HEK293 (cell line): ENCODE data around the gene SEC23B.

ENCODE experiments used
- CTCF ChIA-PET: fragments of 350-600 bp; formaldehyde crosslinking; extraction: SDS; loops from one replicate; lab custom pipeline; 2021; ENCODE audit warnings: antibody characterized with exemption; lab: Yijun Ruan, JAX
- POLR2A ChIA-PET: fragments of 300-600 bp; formaldehyde crosslinking; extraction: SDS; loops from one replicate; lab custom pipeline; 2020; ENCODE audit warnings: antibody characterized with exemption, inconsistent platforms; lab: Yijun Ruan, JAX
- H3K27ac ChIP-seq: fragments of 200-500 bp; sonication (Bioruptor generic); 2 replicates; pipeline ENCODE4 v1.5.1; 2014; ENCODE audit warnings: low read depth, low read length, control low read depth, inconsistent platforms; ENCODE audit errors: extremely low read depth
- H3K36me3 ChIP-seq, 2 experiments: fragments of 200-500 bp in 1 of 2; sonication (Bioruptor generic) in 1 of 2; 1 replicate in 1 of 2; 2 replicates in 1 of 2; pipeline ENCODE4 v1.5.1; 2014 to 2017; ENCODE audit warnings: inconsistent platforms in 2 of 2, low read length in 2 of 2; ENCODE audit not compliant: control insufficient read depth in 2 of 2, insufficient read depth in 1 of 2
- H3K4me1 ChIP-seq: fragments of 200-500 bp; sonication (Bioruptor generic); 2 replicates; pipeline ENCODE4 v1.5.1; 2014; ENCODE audit warnings: mild to moderate bottlenecking, low read length, inconsistent platforms; ENCODE audit not compliant: control insufficient read depth, insufficient read depth
- H3K4me3 ChIP-seq: 2 replicates; pipeline ENCODE4 v1.5.1; 2011; ENCODE audit warnings: low read depth, mild to moderate bottlenecking, control low read depth, low read length, moderate library complexity
- H3K9me3 ChIP-seq: fragments of 200-500 bp; sonication (Bioruptor generic); 2 replicates; pipeline ENCODE4 v1.5.1; 2014; ENCODE audit warnings: low read depth, low read length, inconsistent platforms; ENCODE audit not compliant: control insufficient read depth, insufficient read depth
- AEBP2 ChIP-seq: fragments of 450-650 bp; formaldehyde crosslinking; IDR thresholded peaks from 2 replicates; pipeline ENCODE4 v1.5.1; 2016; ENCODE audit warnings: missing biosample characterization, missing genetic modification characterization, borderline replicate concordance
- FEZF1 ChIP-seq: fragments of 450-650 bp; formaldehyde crosslinking; IDR thresholded peaks from 2 replicates; pipeline ENCODE4 v1.5.1; 2016; ENCODE audit warnings: missing biosample characterization, missing genetic modification characterization
- IKZF3 ChIP-seq: fragments of 450-650 bp; IDR thresholded peaks from 2 replicates; pipeline ENCODE4 v1.5.0; 2018; ENCODE audit warnings: missing biosample characterization, mild to moderate bottlenecking, missing genetic modification characterization, moderate library complexity
- MZF1 ChIP-seq: fragments of 450-650 bp; formaldehyde crosslinking; IDR thresholded peaks from 2 replicates; pipeline ENCODE4 v1.5.1; 2017; ENCODE audit warnings: missing biosample characterization, missing genetic modification characterization, borderline replicate concordance
- OVOL3 ChIP-seq: fragments of 450-650 bp; formaldehyde crosslinking; IDR thresholded peaks from 2 replicates; pipeline ENCODE4 v1.5.1; 2016; ENCODE audit warnings: missing biosample characterization, missing genetic modification characterization
- PATZ1 ChIP-seq: fragments of 450-650 bp; formaldehyde crosslinking; IDR thresholded peaks from 2 replicates; pipeline ENCODE4 v1.5.1; 2016; ENCODE audit warnings: missing biosample characterization, missing genetic modification characterization
- SCRT2 ChIP-seq: fragments of 450-650 bp; formaldehyde crosslinking; IDR thresholded peaks from 2 replicates; pipeline ENCODE4 v1.5.1; 2016; ENCODE audit warnings: missing biosample characterization, missing genetic modification characterization
- ZBTB17 ChIP-seq: fragments of 450-650 bp; formaldehyde crosslinking; IDR thresholded peaks from 2 replicates; pipeline ENCODE4 v1.5.1; 2016; ENCODE audit warnings: missing biosample characterization, missing genetic modification characterization
- ZFHX2 ChIP-seq: fragments of 450-650 bp; formaldehyde crosslinking; conservative IDR thresholded peaks from 2 replicates; pipeline ENCODE4 v1.5.1; 2016; ENCODE audit warnings: missing biosample characterization, missing genetic modification characterization
- ZNF121 ChIP-seq: fragments of 450-650 bp; formaldehyde crosslinking; IDR thresholded peaks from 2 replicates; pipeline ENCODE4 v1.5.1; 2016; ENCODE audit warnings: missing biosample characterization, missing genetic modification characterization
- ZNF18 ChIP-seq: fragments of 450-650 bp; formaldehyde crosslinking; IDR thresholded peaks from 2 replicates; pipeline ENCODE4 v1.5.1; 2016; ENCODE audit warnings: missing biosample characterization, missing genetic modification characterization
- ZNF184 ChIP-seq: fragments of 450-650 bp; IDR thresholded peaks from 2 replicates; pipeline ENCODE4 v1.5.1; 2018; ENCODE audit warnings: missing biosample characterization, mild to moderate bottlenecking, missing genetic modification characterization
- ZNF2 ChIP-seq: fragments of 450-650 bp; formaldehyde crosslinking; IDR thresholded peaks from 2 replicates; pipeline ENCODE4 v1.5.1; 2016; ENCODE audit warnings: missing biosample characterization, missing genetic modification characterization
- ZNF221 ChIP-seq: fragments of 450-650 bp; formaldehyde crosslinking; IDR thresholded peaks from 2 replicates; pipeline ENCODE4 v1.5.1; 2017; ENCODE audit warnings: missing biosample characterization, missing genetic modification characterization, borderline replicate concordance
- ZNF24 ChIP-seq: fragments of 450-650 bp; formaldehyde crosslinking; IDR thresholded peaks from 2 replicates; pipeline ENCODE4 v1.5.1; 2016; ENCODE audit warnings: missing biosample characterization, missing genetic modification characterization
- ZNF274 ChIP-seq, 2 experiments: fragments of 200-500 bp in 1 of 2; fragments of 450-650 bp in 1 of 2; sonication (Bioruptor generic) in 1 of 2; formaldehyde crosslinking in 1 of 2; IDR thresholded peaks; 2 replicates each; pipeline versions ENCODE4 v1.5.1 to v1.6.1; 2014 to 2016; ENCODE audit warnings: borderline replicate concordance in 1 of 2, inconsistent platforms in 1 of 2, low read length in 1 of 2, missing biosample characterization in 1 of 2, missing genetic modification characterization in 1 of 2
- ZNF391 ChIP-seq: fragments of 450-650 bp; formaldehyde crosslinking; IDR thresholded peaks from 2 replicates; pipeline ENCODE4 v1.5.1; 2016; ENCODE audit warnings: low read depth, missing biosample characterization, missing genetic modification characterization, borderline replicate concordance
- ZNF404 ChIP-seq: fragments of 450-650 bp; formaldehyde crosslinking; IDR thresholded peaks from 2 replicates; pipeline ENCODE4 v1.5.1; 2017; ENCODE audit warnings: missing biosample characterization, missing genetic modification characterization
- ZNF549 ChIP-seq: fragments of 450-650 bp; IDR thresholded peaks from 2 replicates; pipeline ENCODE4 v1.5.1; 2018; ENCODE audit warnings: missing biosample characterization, missing genetic modification characterization, mild to moderate bottlenecking, inconsistent platforms, moderate library complexity
- ZNF571 ChIP-seq: fragments of 450-650 bp; formaldehyde crosslinking; IDR thresholded peaks from 2 replicates; pipeline ENCODE4 v1.5.0; 2017; ENCODE audit warnings: missing biosample characterization, missing genetic modification characterization
- ZNF654 ChIP-seq: fragments of 450-650 bp; formaldehyde crosslinking; IDR thresholded peaks from 2 replicates; pipeline ENCODE4 v1.5.1; 2016; ENCODE audit warnings: low read depth, missing biosample characterization, missing genetic modification characterization
- ZNF701 ChIP-seq: fragments of 450-650 bp; formaldehyde crosslinking; IDR thresholded peaks from 2 replicates; pipeline ENCODE4 v1.5.1; 2016; ENCODE audit warnings: missing biosample characterization, missing genetic modification characterization
- ZNF704 ChIP-seq: fragments of 450-650 bp; formaldehyde crosslinking; IDR thresholded peaks from 2 replicates; pipeline ENCODE4 v1.5.1; 2016; ENCODE audit warnings: missing biosample characterization, missing genetic modification characterization
- ZSCAN18 ChIP-seq: fragments of 450-650 bp; formaldehyde crosslinking; IDR thresholded peaks from 2 replicates; pipeline ENCODE4 v1.5.1; 2016; ENCODE audit warnings: missing biosample characterization, missing genetic modification characterization
- ZSCAN5A ChIP-seq: fragments of 450-650 bp; formaldehyde crosslinking; IDR thresholded peaks from 2 replicates; pipeline ENCODE4 v1.5.1; 2016; ENCODE audit warnings: missing biosample characterization, missing genetic modification characterization
- ZXDB ChIP-seq: fragments of 450-650 bp; formaldehyde crosslinking; IDR thresholded peaks from 2 replicates; pipeline ENCODE4 v1.5.1; 2016; ENCODE audit warnings: missing biosample characterization, missing genetic modification characterization

The SEC23B gene

GRCh38 chr20:18466574-18466893 is 41.2 kb upstream of the SEC23B start (continued):
- peak; percentile 56 for TF ChIP-seq PATZ1
- no peak for TF ChIP-seq AEBP2 (tag by site-specific recombination)
- no peak for TF ChIP-seq MZF1
- no peak for TF ChIP-seq ZNF274 (IDR thresholded peaks at IDR 0.05; ENCODE audit: low read length)
- TF ChIP-seq ZNF274 (tag by site-specific recombination; IDR thresholded peaks at IDR 0.05; ENCODE audit: borderline replicate concordance): no peak
- no peak for TF ChIP-seq ZNF2
- no peak for TF ChIP-seq ZNF404 (tag by site-specific recombination)
- no peak for TF ChIP-seq FEZF1 (tag by site-specific recombination)
- TF ChIP-seq ZNF654: no peak
- TF ChIP-seq ZFHX2 (tag by site-specific recombination): no peak

GRCh38 chr20:18466894-18467730 is 40.6 kb upstream of the SEC23B start, which contains the start of the genes DZANK1 and POLR3F:
DZANK1 (minus strand) TSS chr20:18467030; CDS start chr20:18465358, 1,672 bp downstream.
POLR3F (plus strand) TSS chr20:18467390; CDS start chr20:18467507, 117 bp downstream.
- Histone ChIP-seq H3K4me1 (peaks cover 4% of the 10 kb centered on the region; the same call in 1 of the 2 replicates), H3K27ac (peak within 1 kb of the TSS; percentile 85), H3K4me3 (peak within 1 kb of the TSS; percentile 99), H3K9me3 (no peaks in the 10 kb centered on the region), H3K36me3 (peaks cover 3 to 35% of the 10 kb centered on the region in 2 experiments; a peak in 2 of 3 replicates)
- ChIA-PET CTCF (interaction anchor here (0.6 kb wide), 1 partner anchor 60 kb away, joined by 6 read pairs; no protein-coding TSS in a partner anchor), POLR2A (interaction anchor here (0.9 to 3.0 kb wide), 11 partner anchors 13 to 499 kb away, joined by 3 to 42 read pairs (median 5); partner anchors contain the start of genes OVOL2, RBBP9, SEC23B and SMIM26)
- TF ChIP-seq ZNF391 (tag by site-specific recombination) (peak; percentile 79; the same call in 1 of the 2 replicates), ZNF24 (tag by site-specific recombination) (peak; percentile 62), IKZF3 (tag by site-specific recombination) (peak; percentile 100), ZNF121 (peak; percentile 65; the same call in 1 of the 2 replicates), ZNF549 (tag by site-specific recombination) (no peak), ZNF2 (peak; percentile 72), ZXDB (tag by site-specific recombination) (peak; percentile 95), ZNF701 (tag by site-specific recombination) (no peak), ZNF274 (IDR thresholded peaks at IDR 0.05; ENCODE audit: low read length) (no peak), ZNF274 (tag by site-specific recombination; IDR thresholded peaks at IDR 0.05; ENCODE audit: borderline replicate concordance) (no peak), ZNF221 (tag by site-specific recombination) (no peak), ZNF184 (tag by site-specific recombination) (peak; percentile 43; the same call in 1 of the 2 replicates), ZSCAN5A (tag by site-specific recombination) (peak; percentile 32; the same call in 1 of the 2 replicates), ZNF704 (tag by site-specific recombination) (no peak), SCRT2 (tag by site-specific recombination) (peak; percentile 31; the same call in 1 of the 2 replicates), ZSCAN18 (tag by site-specific recombination) (0 out of 2 replicates have a peak, but pooled peaks have one; percentile 66), OVOL3 (peak; percentile 74; the same call in 1 of the 2 replicates), ZBTB17 (tag by site-specific recombination) (peak; percentile 72), ZNF571 (no peak), ZNF18 (tag by site-specific recombination) (no peak)
